Activated CD4-positive, alpha-beta T cell treated with anti-CD3 and anti-CD28 coated beads for 36 hours (primary cell): ENCODE data around the gene BCL2L12. TPM values are rescaled to one million over a fixed set of nuclear protein-coding genes. Genes with fewer than 3 reads are reported as not detected.
"Not testable (repeated sequence)": the region's sequence is repeated elsewhere in the genome, so short reads cannot be mapped to it uniquely, and the experiment has no call there.

ENCODE experiments used
- ATAC-seq: fragments of 200-7000 bp; cut with Tn5 transposase; one replicate; pipeline ENCODE4 v1.10.0; 2021; ENCODE audit warnings: mild to moderate bottlenecking, moderate library complexity
- CTCF ChIA-PET: fragments of 350-600 bp; sonication (Branson Sonifier 250); formaldehyde crosslinking; loops from one replicate; lab custom pipeline; 2021; ENCODE audit warnings: antibody characterized with exemption; lab: Charles Lee
- POLR2A ChIA-PET: fragments of 350-600 bp; sonication (Branson Sonifier 250); formaldehyde crosslinking; loops from one replicate; lab custom pipeline; 2021; ENCODE audit warnings: antibody characterized with exemption, inconsistent platforms; lab: Charles Lee
- DNase-seq: peaks from one replicate; pipeline ENCODE4 v3.0.0-alpha.2; 2020
- H3K27ac Mint-ChIP-seq: one replicate; pipeline ENCODE4 v1.8.0; 2021; ENCODE audit warnings: mixed read lengths
- H3K27me3 Mint-ChIP-seq: one replicate; pipeline ENCODE4 v1.8.0; 2021; ENCODE audit warnings: mixed read lengths
- H3K36me3 Mint-ChIP-seq: one replicate; pipeline ENCODE4 v1.8.0; 2021; ENCODE audit warnings: low read depth, mixed read lengths
- H3K4me1 Mint-ChIP-seq: one replicate; pipeline ENCODE4 v1.8.0; 2021; ENCODE audit warnings: mixed read lengths
- H3K4me3 Mint-ChIP-seq: one replicate; pipeline ENCODE4 v1.8.0; 2021; ENCODE audit warnings: mild to moderate bottlenecking, moderate library complexity, mixed read lengths
- H3K9me3 Mint-ChIP-seq: one replicate; pipeline ENCODE4 v1.8.0; 2021; ENCODE audit warnings: low read depth, mixed read lengths
- intact Hi-C, 2 experiments: fragments of 100-400 bp; cut with DNase I in 1 of 2; cut with micrococcal nuclease in 1 of 2; formaldehyde crosslinking; loops; one replicate each; pipeline versions ENCODE4 v1.14.2 to v1.15.1; 2022 to 2024; cut with DNase I, micrococcal nuclease
- total RNA-seq, 2 experiments: library from RNA; stranded (reverse); gene quantifications; one replicate each; pipeline ENCODE4 v1.2.3, GENCODE V29; 2021

BCL2L12 gene
- total RNA-seq, 2 experiments from 2014 or later = 79.6 to 93.8 TPM

DNA sequence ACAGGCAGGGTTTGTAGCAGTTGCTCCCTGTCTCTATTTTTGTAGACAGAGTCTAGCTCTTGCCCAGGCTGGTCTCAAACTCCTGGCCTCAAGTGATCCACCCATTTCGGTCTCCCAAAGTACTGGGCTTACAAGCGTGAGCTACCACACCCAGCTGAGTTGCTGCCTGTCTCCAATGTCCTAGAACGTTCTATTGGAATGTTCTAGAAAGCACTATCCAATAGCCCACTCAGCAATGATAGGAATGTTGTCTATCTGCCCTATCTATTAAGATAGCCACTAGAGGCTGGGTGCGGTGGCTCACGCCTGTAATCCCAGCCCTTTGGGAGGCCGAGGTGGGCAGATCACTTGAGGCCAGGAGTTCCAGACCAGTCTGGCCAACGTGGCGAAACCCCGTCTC, 32.5 kb upstream of the BCL2L12 start:
- not testable (repeated sequence) for H3K9me3 Mint-ChIP-seq
- CTCF ChIA-PET = interaction anchor here (0.8 kb wide), 2 partner anchors 318 to 434 kb away, joined by 3 read pairs; no protein-coding TSS in a partner anchor

DNA sequence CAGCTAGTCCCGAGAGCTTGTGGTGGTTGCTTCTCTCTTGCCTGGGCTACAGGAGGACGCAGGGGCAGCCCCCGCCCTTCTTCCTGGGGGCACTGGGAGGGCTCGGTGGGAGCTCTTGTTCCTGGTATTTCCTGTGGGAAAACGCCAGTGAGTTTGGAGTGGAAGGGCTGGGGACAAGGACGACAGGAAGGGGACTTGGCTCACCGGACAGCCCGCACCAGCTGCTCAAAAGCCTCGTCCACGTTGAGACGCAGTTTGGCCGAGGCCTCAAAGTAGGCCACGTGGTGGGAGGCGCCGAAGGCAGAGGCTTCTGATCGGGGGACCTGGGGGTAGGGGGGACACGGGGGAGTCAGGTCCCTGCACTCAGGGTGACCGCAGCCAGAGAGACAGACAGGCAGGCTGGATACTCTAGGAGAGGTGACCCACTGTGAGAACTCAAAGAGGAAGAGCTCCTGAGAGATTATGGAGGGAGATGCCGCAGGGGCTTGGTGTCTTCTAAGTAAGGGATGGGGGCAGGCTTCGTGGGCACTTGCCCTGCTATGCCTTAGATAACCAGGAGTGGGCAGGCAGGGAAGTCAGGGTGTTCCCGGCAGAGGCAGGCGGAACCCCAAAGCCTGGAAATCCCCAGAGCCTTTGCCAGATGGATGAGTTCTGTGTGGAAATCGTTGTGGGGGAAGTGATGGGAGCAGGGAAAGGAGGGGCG, 30.1 kb upstream of the BCL2L12 start:
- CTCF ChIA-PET = no interaction called here
- H3K27me3 Mint-ChIP-seq = no peaks in the 10 kb centered on the region
- H3K9me3 Mint-ChIP-seq = no peaks in the 10 kb centered on the region
- no peaks in the 10 kb centered on the region for H3K36me3 Mint-ChIP-seq
- ATAC-seq = no peak
- intact Hi-C loops = no loop called here
- H3K4me3 Mint-ChIP-seq = no peak overlapping the region
- POLR2A ChIA-PET = interaction anchor here (0.7 kb wide), 1 partner anchor 1119 kb away, joined by 3 read pairs; no protein-coding TSS in a partner anchor
- peaks cover 17% of the 10 kb centered on the region for H3K4me1 Mint-ChIP-seq
- DNase-seq = no peak
- H3K27ac Mint-ChIP-seq = no peak overlapping the region

More for the DNA sequence above, 32.5 kb upstream of the BCL2L12 start:
- H3K4me3 Mint-ChIP-seq, POLR2A ChIA-PET, intact Hi-C loops, H3K36me3 Mint-ChIP-seq, DNase-seq, H3K4me1 Mint-ChIP-seq, H3K27ac Mint-ChIP-seq, ATAC-seq, H3K27me3 Mint-ChIP-seq: not testable (repeated sequence)

DNA sequence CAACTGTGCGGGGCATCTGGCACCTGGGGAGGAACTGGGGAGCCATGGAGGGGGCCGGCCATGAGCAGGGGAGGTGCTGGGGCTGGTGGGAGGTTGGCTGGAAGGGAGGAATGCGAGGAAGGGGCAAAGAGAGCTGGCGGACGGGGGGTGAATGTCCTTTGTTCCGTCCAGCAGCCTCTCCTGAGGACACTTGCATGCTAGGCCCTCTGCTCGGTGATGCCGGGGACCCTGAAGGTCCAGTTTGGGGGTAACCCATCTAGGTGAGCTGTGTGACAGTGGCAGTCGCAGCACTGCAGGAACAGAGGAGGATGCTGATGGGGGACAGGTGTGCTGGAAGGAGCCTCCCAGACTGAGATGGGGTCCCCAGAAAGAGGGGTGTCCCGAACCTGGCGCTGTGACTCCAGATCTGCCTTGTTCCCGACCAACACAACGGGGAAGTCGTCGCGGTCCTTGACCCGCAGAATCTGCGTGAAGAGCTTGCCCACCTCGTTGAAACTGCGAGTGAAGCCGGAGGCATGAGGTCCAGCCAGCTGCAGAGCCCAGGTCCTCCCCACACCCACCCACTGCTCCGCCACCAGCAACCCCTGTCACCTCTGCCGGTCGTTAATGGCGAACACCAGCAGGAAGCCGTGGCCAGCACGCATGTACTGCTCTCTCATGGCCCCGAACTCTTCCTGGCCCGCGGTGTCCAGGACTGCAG, 29.4 kb upstream of the BCL2L12 start:
- POLR2A ChIA-PET = no interaction called here
- Mint-ChIP-seq H3K4me3 (no peak overlapping the region), H3K4me1 (peaks cover 19% of the 10 kb centered on the region), H3K27me3 (no peaks in the 10 kb centered on the region), H3K36me3 (peaks cover 2% of the 10 kb centered on the region), H3K9me3 (no peaks in the 10 kb centered on the region), H3K27ac (no peak overlapping the region)
- no peak for DNase-seq
- intact Hi-C loops = no loop called here
- ATAC-seq = no peak
- CTCF ChIA-PET = interaction anchor here (0.6 kb wide), 1 partner anchor 924 kb away, joined by 3 read pairs; no protein-coding TSS in a partner anchor

DNA sequence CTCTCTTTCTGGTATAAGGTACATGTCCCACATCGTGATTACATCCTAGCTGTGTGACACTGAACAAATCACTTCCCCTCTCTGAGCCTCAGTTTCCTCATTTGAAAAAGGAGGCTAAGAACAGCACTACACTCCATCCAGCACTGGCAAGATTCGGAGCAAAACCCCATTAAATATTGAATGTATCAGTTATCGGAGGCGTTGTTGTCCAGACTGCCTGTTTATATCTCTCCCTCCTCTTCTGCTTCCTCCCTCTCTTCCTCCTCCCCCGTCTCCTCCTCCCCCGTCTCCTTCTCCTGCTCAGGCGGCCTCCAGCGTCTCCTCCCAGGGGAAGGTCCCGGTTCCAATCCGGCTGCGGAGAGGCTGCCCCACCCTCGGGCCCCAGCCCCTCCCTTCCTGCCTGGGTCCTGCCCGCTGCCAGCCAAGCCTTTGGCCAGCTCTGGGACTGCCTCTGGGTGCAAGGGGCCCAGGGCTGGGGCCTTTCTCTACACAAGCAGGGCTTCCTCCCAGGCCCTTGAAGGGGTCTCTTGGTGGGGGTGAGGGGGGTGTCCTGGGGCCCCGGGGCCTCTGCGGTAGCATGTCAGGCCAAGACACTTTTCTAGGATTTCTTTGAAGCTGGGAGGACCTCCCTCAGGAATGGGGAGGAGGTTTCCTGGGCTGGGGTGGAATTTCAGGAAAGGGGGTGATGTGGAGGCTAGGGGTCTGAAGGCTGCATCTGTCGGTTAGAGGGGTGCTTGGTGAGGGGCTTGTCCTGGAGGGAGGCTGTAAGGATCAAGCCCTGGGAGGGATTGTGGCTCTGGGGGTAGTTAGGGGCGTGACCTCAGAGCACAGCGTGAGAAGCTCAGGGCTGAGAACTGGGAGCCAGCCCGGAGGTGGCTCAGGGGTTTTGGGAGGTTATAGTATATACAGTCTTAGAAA, 27.7 kb upstream of the BCL2L12 start:
- POLR2A ChIA-PET = no interaction called here
- H3K4me3 Mint-ChIP-seq = peak overlapping the region; percentile 18
- CTCF ChIA-PET = interaction anchor here (0.8 kb wide), 1 partner anchor 67 kb away, joined by 3 read pairs; no protein-coding TSS in a partner anchor
- ATAC-seq (no peak), DNase-seq (peak; percentile 25)
- no peaks in the 10 kb centered on the region for H3K27me3 Mint-ChIP-seq
- H3K27ac Mint-ChIP-seq = peak overlapping the region; percentile 34
- peaks cover 2% of the 10 kb centered on the region for H3K36me3 Mint-ChIP-seq
- peaks cover 29% of the 10 kb centered on the region for H3K4me1 Mint-ChIP-seq
- intact Hi-C loops = no loop called here
- H3K9me3 Mint-ChIP-seq = no peaks in the 10 kb centered on the region

DNA sequence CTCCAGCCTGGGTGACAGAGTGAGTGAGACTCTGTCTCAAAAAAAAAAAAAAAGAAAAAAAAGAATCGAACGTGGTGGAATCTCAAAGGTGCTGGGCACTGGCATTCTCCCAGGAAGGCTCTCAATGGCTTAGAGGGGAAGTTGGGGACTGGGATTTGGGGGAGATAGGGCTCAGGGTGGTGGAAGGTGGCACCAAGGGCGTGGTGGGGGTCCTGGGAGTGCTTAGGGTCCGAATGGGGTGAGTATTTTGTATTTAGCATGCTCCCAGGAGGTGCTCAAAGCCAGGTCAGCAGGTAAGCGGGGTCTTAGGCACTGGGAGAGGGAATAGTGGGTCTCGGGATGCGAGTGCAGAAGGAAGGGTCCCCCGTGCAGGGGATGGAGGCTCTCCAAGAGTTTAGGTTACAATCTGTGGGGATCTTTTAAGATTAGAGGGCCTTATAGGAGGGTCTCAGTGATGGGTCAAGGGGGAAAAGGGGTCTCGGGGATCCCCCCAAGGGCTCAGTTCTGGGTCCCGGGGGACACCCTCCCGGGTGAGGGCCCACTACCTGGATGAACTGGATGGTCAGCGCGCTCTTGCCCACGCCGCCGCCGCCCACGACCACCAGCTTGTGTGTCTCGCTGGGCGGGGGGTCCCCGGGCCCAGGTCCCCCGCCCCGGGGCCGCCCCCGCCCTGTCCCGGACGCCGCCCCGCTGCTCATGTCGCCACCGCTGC, 26.2 kb upstream of the BCL2L12 start:
- Mint-ChIP-seq H3K27me3 (no peaks in the 10 kb centered on the region), H3K27ac (peak overlapping the region; percentile 66), H3K4me1 (peaks cover 44% of the 10 kb centered on the region), H3K4me3 (peak overlapping the region; percentile 100), H3K36me3 (peaks cover 2% of the 10 kb centered on the region), H3K9me3 (no peaks in the 10 kb centered on the region)
- ChIA-PET POLR2A (interaction anchor here (0.6 to 3.1 kb wide), 10 partner anchors 25 to 244 kb away, joined by 3 to 39 read pairs (median 6); partner anchors contain the start of genes AKT1S1, FUZ, NOSIP and PRMT1), CTCF (interaction anchor here (0.7 to 6.1 kb wide), 12 partner anchors 18 to 144 kb away, joined by 3 to 62 read pairs (median 5); partner anchors contain the start of genes NOSIP and PRR12)
- ATAC-seq (no peak), DNase-seq (peak; percentile 25)
- intact Hi-C loops = loop anchor here (1.0 to 10.0 kb wide), 21 partner anchors 37 to 1277 kb away; partner anchors contain the start of genes NOSIP (in 2 of the 2), AKT1S1 (in 1 of the 2), ALDH16A1 (in 1 of the 2) and ASPDH (in 1 of the 2)

DNA sequence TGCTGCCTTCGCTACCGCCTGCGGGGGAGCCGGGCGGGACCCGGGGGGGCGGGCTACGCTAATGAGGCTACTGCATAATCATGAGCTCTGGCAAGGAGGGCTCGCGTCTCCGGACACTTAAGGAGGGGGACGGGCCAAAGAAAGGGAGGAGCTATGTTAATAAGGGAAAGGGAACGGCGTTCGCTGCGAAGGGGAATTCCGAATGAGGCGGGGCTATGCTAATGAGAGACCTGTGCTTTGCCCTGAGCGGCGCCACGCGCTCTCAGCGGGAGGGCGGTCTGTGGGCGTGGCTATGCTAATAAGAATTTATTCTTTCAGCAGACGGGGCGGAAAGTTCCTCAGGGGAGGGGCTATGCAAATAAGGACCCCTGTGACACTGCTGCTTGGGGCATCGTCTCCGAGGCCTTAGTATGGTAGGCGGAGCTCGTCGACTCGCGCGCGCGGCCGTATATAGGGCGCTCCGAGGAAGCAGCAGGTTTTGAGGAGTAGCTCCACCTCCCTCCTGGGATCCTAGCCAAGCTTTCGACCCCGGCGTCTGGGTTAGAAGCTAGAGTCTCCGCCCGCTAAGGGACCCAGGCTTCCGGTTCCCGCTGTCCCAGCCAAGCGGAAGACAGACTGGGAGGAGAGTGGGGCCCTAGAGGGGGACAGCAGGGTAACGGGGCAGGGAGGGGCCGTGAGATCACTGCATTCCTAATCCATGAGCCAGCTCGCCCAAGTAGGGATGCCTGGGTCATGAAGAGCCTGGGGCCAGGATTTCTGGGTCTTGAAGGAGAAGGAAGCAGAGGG, 25.4 kb upstream of the BCL2L12 start, which contains the start of gene RRAS:
RRAS (minus strand) TSS at position 31 of the 786 bp plus-strand sequence. CDS start 45 bp downstream, outside the sequence.
- Mint-ChIP-seq H3K36me3 (peaks cover 2% of the 10 kb centered on the region), H3K4me3 (peak within 1 kb of the TSS; percentile 100), H3K4me1 (peaks cover 48% of the 10 kb centered on the region), H3K27me3 (no peaks in the 10 kb centered on the region), H3K9me3 (no peaks in the 10 kb centered on the region), H3K27ac (peak within 1 kb of the TSS; percentile 100)
- intact Hi-C loops = loop anchor here (1.0 to 10.0 kb wide), 21 partner anchors 36 to 1278 kb away; partner anchors contain the start of genes NOSIP (in 2 of the 2), AKT1S1 (in 1 of the 2), ALDH16A1 (in 1 of the 2) and ASPDH (in 1 of the 2)
- DNase-seq (peak; percentile 100), ATAC-seq (peak; percentile 76)
- CTCF ChIA-PET = interaction anchor here (0.6 to 6.1 kb wide), 15 partner anchors 17 to 168 kb away, joined by 3 to 62 read pairs (median 5); partner anchors contain the start of genes NOSIP and PRR12
- POLR2A ChIA-PET = interaction anchor here (0.6 to 3.1 kb wide), 14 partner anchors 8 to 388 kb away, joined by 3 to 39 read pairs (median 4); partner anchors contain the start of genes AKT1S1, FUZ, NOSIP and PRMT1

DNA sequence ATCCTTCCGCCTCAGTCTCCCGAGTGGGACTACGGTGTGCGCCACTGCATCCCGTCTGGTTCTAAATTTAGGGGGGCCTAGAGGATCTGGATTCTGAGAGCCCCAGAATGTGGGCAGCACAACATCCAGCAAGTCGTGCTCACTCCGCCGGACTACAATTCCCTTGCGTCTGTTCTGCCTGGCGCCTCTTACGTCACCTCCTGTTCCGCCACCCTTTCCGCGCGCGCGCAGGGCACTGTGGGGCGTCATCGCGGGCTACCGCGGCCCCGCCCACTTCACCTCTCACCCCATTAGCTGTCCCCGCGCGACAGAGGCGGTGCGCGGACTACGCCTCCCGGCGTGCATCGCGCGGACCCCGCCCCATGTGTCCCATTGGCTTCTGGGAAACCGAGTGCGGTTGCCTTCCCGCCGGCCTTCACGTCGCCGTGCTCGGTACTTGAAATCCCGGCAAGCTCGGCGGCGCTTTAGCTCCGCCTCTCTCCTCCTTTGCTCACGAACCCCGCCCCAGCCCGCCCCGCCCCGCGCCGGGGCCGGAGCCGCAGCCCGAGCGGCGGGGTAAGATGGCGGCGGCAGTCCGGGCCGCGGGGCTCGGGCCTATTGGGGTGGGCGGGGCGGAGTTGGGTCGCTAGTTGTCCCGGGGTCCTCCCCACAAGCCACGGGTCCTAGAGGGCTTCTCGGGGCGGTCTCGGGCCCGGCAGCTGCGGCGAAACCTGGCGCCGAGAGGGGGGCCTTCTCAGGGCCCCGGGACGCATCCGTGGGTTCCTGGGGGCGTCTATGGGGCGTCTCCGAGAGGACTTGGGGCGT, 23.8 kb upstream of the BCL2L12 start, which contains the start of gene SCAF1:
SCAF1 (plus strand) TSS at position 522 of the 804 bp plus-strand sequence. CDS start 2,818 bp downstream, outside the sequence.
- intact Hi-C loops = loop anchor here (1.0 to 10.0 kb wide), 21 partner anchors 22 to 1280 kb away; partner anchors contain the start of genes AKT1S1 (in 1 of the 2), ASPDH (in 1 of the 2), ATF5 (in 1 of the 2) and BCAT2 (in 1 of the 2)

DNA sequence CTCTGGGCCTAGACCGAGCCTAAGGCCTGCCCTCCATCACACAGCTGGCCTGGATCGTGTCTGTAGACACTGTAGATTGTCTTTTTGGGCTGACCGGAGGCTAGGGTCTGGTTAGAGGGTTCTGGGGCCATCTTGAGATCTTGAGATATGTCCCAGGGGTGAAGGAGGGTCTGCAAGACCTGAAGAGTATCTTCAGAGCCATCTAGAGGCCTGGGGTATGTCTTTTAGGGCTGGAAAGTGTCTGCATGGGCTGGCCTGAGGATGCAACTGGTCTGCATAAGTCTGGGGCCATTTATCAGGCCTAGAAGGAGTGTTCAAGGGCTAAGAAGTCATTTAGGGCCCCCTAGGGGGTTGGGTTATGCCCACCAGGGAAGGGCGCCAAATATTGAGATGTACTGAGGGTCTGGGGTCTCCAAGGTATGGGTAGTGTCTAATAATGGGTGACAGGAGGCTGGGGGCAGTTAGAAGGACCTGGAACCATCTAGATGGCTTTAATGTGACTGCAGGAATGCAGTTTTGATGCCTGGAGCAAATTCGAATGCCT, 23.2 kb upstream of the BCL2L12 start:
- POLR2A ChIA-PET = interaction anchor here (0.6 to 3.1 kb wide), 6 partner anchors 14 to 1278 kb away, joined by 3 to 39 read pairs (median 6); partner anchors contain the start of genes PRMT1 and ZNF473
- H3K27ac Mint-ChIP-seq = peak overlapping the region; percentile 96
- no peaks in the 10 kb centered on the region for H3K27me3 Mint-ChIP-seq
- ATAC-seq (no peak), DNase-seq (no peak)
- H3K4me3 Mint-ChIP-seq = peak overlapping the region; percentile 100
- peaks cover 9% of the 10 kb centered on the region for H3K36me3 Mint-ChIP-seq
- peaks cover 51% of the 10 kb centered on the region for H3K4me1 Mint-ChIP-seq
- H3K9me3 Mint-ChIP-seq = no peaks in the 10 kb centered on the region
- intact Hi-C loops = loop anchor here (1.0 to 10.0 kb wide), 14 partner anchors 22 to 1280 kb away; partner anchors contain the start of genes AKT1S1 (in 1 of the 2), ASPDH (in 1 of the 2), ATF5 (in 1 of the 2) and BCAT2 (in 1 of the 2)
- CTCF ChIA-PET = interaction anchor here (0.7 to 6.1 kb wide), 11 partner anchors 22 to 147 kb away, joined by 3 to 62 read pairs (median 4); partner anchors contain the start of genes NOSIP, PRRG2 and RPS11

More for the DNA sequence above, 23.8 kb upstream of the BCL2L12 start, which contains the start of gene SCAF1:
- ChIA-PET POLR2A (interaction anchor here (0.5 to 3.1 kb wide), 7 partner anchors 15 to 1277 kb away, joined by 3 to 39 read pairs (median 3); partner anchors contain the start of genes FUZ, PRMT1 and ZNF473), CTCF (interaction anchor here (0.7 to 6.1 kb wide), 9 partner anchors 23 to 146 kb away, joined by 3 to 62 read pairs (median 4); partner anchors contain the start of gene RPS11)
- peak; percentile 100 for DNase-seq
- Mint-ChIP-seq H3K27ac (peak within 1 kb of the TSS; percentile 100), H3K4me1 (peaks cover 51% of the 10 kb centered on the region), H3K9me3 (no peaks in the 10 kb centered on the region), H3K4me3 (peak within 1 kb of the TSS; percentile 100), H3K27me3 (no peaks in the 10 kb centered on the region), H3K36me3 (peaks cover 3% of the 10 kb centered on the region)
- peak; percentile 66 for ATAC-seq
